ENCODE measurements around the gene ZBTB46. TPM values are rescaled to one million over a fixed set of nuclear protein-coding genes. Genes with fewer than 3 reads are reported as not detected.
A peak's percentile ranks its signal among the peaks of the same experiment; 100 is the strongest.
"Not testable (repeated sequence)": the region's sequence is repeated elsewhere in the genome, so short reads cannot be mapped to it uniquely, and the experiment has no call there.

The ZBTB46 gene
- total RNA-seq, 1 experiment from 2014 or later = 18.9 TPM

GRCh38 chr20:63874241-63874640 is 43.2 kb upstream of the ZBTB46 start:
- H3K27ac Mint-ChIP-seq; POLR2A ChIA-PET; CTCF ChIA-PET; DNase-seq (ENCODE audit: low spot score); H3K9me3 Mint-ChIP-seq; H3K4me3 Mint-ChIP-seq; H3K27me3 Mint-ChIP-seq (ENCODE audit: low read depth); H3K4me1 Mint-ChIP-seq; ATAC-seq: not testable (repeated sequence)
- H3K36me3 Mint-ChIP-seq = peaks cover 59% of the 10 kb centered on the region

GRCh38 chr20:63873477-63873971 is 42.5 kb upstream of the ZBTB46 start:
- H3K4me3 Mint-ChIP-seq = no peak overlapping the region
- CTCF ChIA-PET = no interaction called here
- no peaks in the 10 kb centered on the region for H3K4me1 Mint-ChIP-seq
- H3K36me3 Mint-ChIP-seq = peaks cover 65% of the 10 kb centered on the region
- H3K9me3 Mint-ChIP-seq = no peaks in the 10 kb centered on the region
- 0 out of 2 replicates have a peak overlapping the region, but pooled peaks have one; percentile 36 for H3K27ac Mint-ChIP-seq
- H3K27me3 Mint-ChIP-seq (ENCODE audit: low read depth) = no peaks in the 10 kb centered on the region
- no peak for ATAC-seq
- POLR2A ChIA-PET = no interaction called here
- TF ChIP-seq FOXP1 (CRISPR knock-in tag; IDR thresholded peaks at IDR 0.05; ENCODE audit: borderline replicate concordance) (no peak), ZNF281 (CRISPR knock-in tag; IDR thresholded peaks at IDR 0.05) (no peak), NR3C1 (CRISPR knock-in tag; conservative IDR thresholded peaks at IDR 0.05; ENCODE audit: low read depth) (no peak), STAT6 (CRISPR knock-in tag; conservative IDR thresholded peaks at IDR 0.05; ENCODE audit: low read depth) (no peak), ZNF423 (CRISPR knock-in tag; IDR thresholded peaks at IDR 0.05) (no peak), NFYB (CRISPR knock-in tag; conservative IDR thresholded peaks at IDR 0.05; ENCODE audit: low read depth) (no peak)
- no peak for DNase-seq (ENCODE audit: low spot score)

- ChIA-PET POLR2A (no interaction called here), CTCF (interaction anchor here (0.6 to 1.4 kb wide), 2 partner anchors 9 to 93 kb away, joined by 3 to 4 read pairs; no protein-coding TSS in a partner anchor)
- ATAC-seq (no peak), DNase-seq (ENCODE audit: low spot score) (no peak)
- no peak for TF ChIP-seq SMAD3 (CRISPR knock-in tag; IDR thresholded peaks at IDR 0.05; ENCODE audit: borderline replicate concordance)
- peaks cover 39% of the 10 kb centered on the region for H3K36me3 Mint-ChIP-seq
- H3K4me3 Mint-ChIP-seq = no peak overlapping the region
- no peaks in the 10 kb centered on the region for H3K9me3 Mint-ChIP-seq
- no peaks in the 10 kb centered on the region for H3K27me3 Mint-ChIP-seq (ENCODE audit: low read depth)
- H3K4me1 Mint-ChIP-seq = peaks cover 17% of the 10 kb centered on the region
- H3K27ac Mint-ChIP-seq = peak overlapping the region; percentile 44; the same call in 1 of the 2 replicates
Observed at GRCh38 chr20:63868264-63868663, 37.2 kb upstream of the ZBTB46 start.

- POLR2A ChIA-PET = interaction anchor here (0.7 kb wide), 1 partner anchor 92 kb away, joined by 3 read pairs; no protein-coding TSS in a partner anchor
- Mint-ChIP-seq H3K4me3 (peak overlapping the region; percentile 94), H3K36me3 (peaks cover 37% of the 10 kb centered on the region), H3K4me1 (peaks cover 19% of the 10 kb centered on the region)
- H3K27ac Mint-ChIP-seq; H3K27me3 Mint-ChIP-seq (ENCODE audit: low read depth); ATAC-seq; H3K9me3 Mint-ChIP-seq; DNase-seq (ENCODE audit: low spot score): not testable (repeated sequence)
- CTCF ChIA-PET = interaction anchor here (5.6 kb wide), 1 partner anchor 92 kb away, joined by 68 read pairs; no protein-coding TSS in a partner anchor
Observed at GRCh38 chr20:63867042-63867441, 36.0 kb upstream of the ZBTB46 start.

- CTCF ChIA-PET = interaction anchor here (0.6 to 5.6 kb wide), 18 partner anchors 10 to 327 kb away, joined by 3 to 68 read pairs (median 6); partner anchors contain the start of genes ARFRP1, PRPF6, SLC2A4RG and ZGPAT
- POLR2A ChIA-PET = interaction anchor here (0.8 to 3.3 kb wide), 15 partner anchors 10 to 238 kb away, joined by 3 to 22 read pairs (median 4); partner anchors contain the start of genes ARFRP1, DNAJC5, GMEB2 and STMN3
- DNase-seq (ENCODE audit: low spot score) (peak; percentile 99), ATAC-seq (peak; percentile 94)
- H3K4me1 Mint-ChIP-seq = peaks cover 27% of the 10 kb centered on the region
- H3K4me3 Mint-ChIP-seq = peak within 1 kb of the TSS; percentile 94
- H3K36me3 Mint-ChIP-seq = peaks cover 25% of the 10 kb centered on the region
- H3K9me3 Mint-ChIP-seq = no peaks in the 10 kb centered on the region
- H3K27ac Mint-ChIP-seq = peak within 1 kb of the TSS; percentile 87
- no peaks in the 10 kb centered on the region for H3K27me3 Mint-ChIP-seq (ENCODE audit: low read depth)
- TF ChIP-seq ZNF532 (CRISPR knock-in tag; IDR thresholded peaks at IDR 0.05; ENCODE audit: borderline replicate concordance) (no peak), JAZF1 (CRISPR knock-in tag; IDR thresholded peaks at IDR 0.05) (no peak), IRF2 (CRISPR knock-in tag; IDR thresholded peaks at IDR 0.05; ENCODE audit: borderline replicate concordance, low read depth) (no peak), PREB (CRISPR knock-in tag; IDR thresholded peaks at IDR 0.05; ENCODE audit: borderline replicate concordance) (no peak), KAT7 (CRISPR knock-in tag; IDR thresholded peaks at IDR 0.05; ENCODE audit: borderline replicate concordance) (0 out of 2 replicates have a peak, but pooled peaks have one; percentile 33), ZNF423 (CRISPR knock-in tag; IDR thresholded peaks at IDR 0.05) (no peak)
Observed at GRCh38 chr20:63864978-63865640, 34.0 kb upstream of the ZBTB46 start, which contains the start of gene TPD52L2. TPD52L2 (plus strand) TSS chr20:63865270; CDS start chr20:63865366, 96 bp downstream.
